ENCODE measurements around the gene SLCO4C1. TPM values are rescaled to one million over a fixed set of nuclear protein-coding genes. Genes with fewer than 3 reads are reported as not detected.

SLCO4C1 gene
- under 0.01 TPM in 2 replicates for total RNA-seq

GRCh38 chr5:102296178-102296817, at the start of gene SLCO4C1:
TSS of gene SLCO4C1 (minus strand) at chr5:102296284. CDS start at chr5:102296262, 22 bp downstream.

Other genes starting within 250 kb of the SLCO4C1 start
- gene SLCO6A1, start 202.7 kb upstream of the SLCO4C1 start, total RNA-seq = not detected in 2 replicates

All from uterine smooth muscle cell (primary cell).